BLaER1 treated with 17β-estradiol and CSF1 and Interleukin-3, amounts not matched to agents 10 nM and 100 nM (cell line): ENCODE data around the gene ANKRD34A.

Experiments used
- H3K27ac ChIP-seq, 11 experiments: shearing (Covaris generic); formaldehyde crosslinking; 2 replicates each; pipeline ENCODE4 v1.8.1; 2022
- H3K27me3 ChIP-seq, 11 experiments: shearing (Covaris generic); formaldehyde crosslinking; 2 replicates each; pipeline ENCODE4 v1.8.1; 2022
- H3K36me3 ChIP-seq, 11 experiments: shearing (Covaris generic); formaldehyde crosslinking; 2 replicates each; pipeline ENCODE4 v1.8.1; 2022
- H3K4me1 ChIP-seq, 10 experiments: shearing (Covaris generic); formaldehyde crosslinking; 2 replicates each; pipeline ENCODE4 v1.8.1; 2022
- H3K4me2 ChIP-seq, 11 experiments: shearing (Covaris generic); formaldehyde crosslinking; 2 replicates each; pipeline ENCODE4 v1.8.1; 2022
- H3K4me3 ChIP-seq, 10 experiments: shearing (Covaris generic); formaldehyde crosslinking; 2 replicates each; pipeline ENCODE4 v1.8.1; 2022
- H3K9ac ChIP-seq, 11 experiments: shearing (Covaris generic); formaldehyde crosslinking; 2 replicates each; pipeline ENCODE4 v1.8.1; 2022
- H3K9me3 ChIP-seq, 11 experiments: shearing (Covaris generic); formaldehyde crosslinking; replicated peaks in 1 of 11; 2 replicates each; pipeline ENCODE4 v1.8.1; 2022
- H4K20me1 ChIP-seq, 11 experiments: shearing (Covaris generic); formaldehyde crosslinking; 2 replicates each; pipeline ENCODE4 v1.8.1; 2022
- Cebpa-rat ChIP-seq, 11 experiments: shearing (Covaris generic); IDR thresholded peaks; 2 replicates each; pipeline ENCODE4 v1.8.1; 2022

ANKRD34A gene

DNA sequence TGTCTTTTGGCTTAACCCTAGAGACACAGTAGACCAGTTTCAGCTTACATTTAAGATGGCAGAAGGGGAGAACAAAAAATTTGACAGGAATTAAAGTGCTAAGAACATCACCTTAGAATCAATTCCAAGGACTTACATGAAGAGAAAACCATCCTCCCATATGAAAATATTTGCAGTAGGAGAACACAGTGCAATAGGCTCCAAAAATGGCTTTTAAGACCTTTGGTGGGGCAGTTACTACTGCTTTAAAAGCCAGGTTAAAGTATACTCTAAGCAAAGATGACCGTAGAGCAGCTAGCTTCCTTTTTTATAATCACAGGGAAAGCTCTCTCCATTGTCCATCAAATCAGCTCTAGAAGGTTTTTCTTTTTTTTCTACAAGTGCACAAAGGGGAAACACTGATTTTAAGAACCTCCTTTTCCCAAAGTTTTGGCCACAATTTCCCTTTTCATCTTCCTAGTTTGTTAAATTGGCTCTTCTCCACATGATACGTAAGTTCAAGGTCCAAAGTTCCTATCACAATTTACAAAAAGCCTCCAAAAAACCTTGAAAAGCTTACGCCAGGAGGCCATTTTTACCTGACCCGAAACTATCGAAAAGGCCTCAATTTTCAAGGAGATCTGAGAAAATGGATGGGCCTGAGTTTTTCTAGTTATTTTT, 28.7 kb upstream of the ANKRD34A start:
- H3K4me3 ChIP-seq = peak overlapping the region; percentile 85 to 99 (median 90)
- H3K9ac ChIP-seq = peak overlapping the region; percentile 1 to 95 (median 89); a peak in 12 of 22 replicates
- H3K27ac ChIP-seq = peak overlapping the region in 3 of 11 experiments; percentile 22 to 43 (median 24); a peak in 4 of 22 replicates
- H3K4me2 ChIP-seq = peak overlapping the region; percentile 84 to 98 (median 94)
- no peaks in the 10 kb centered on the region for H3K27me3 ChIP-seq
- peaks cover 29 to 41% (median 35%) of the 10 kb centered on the region in 11 experiments for H3K36me3 ChIP-seq
- no peaks in the 10 kb centered on the region for H3K9me3 ChIP-seq
- peaks cover 38 to 67% (median 47%) of the 10 kb centered on the region in 10 experiments for H3K4me1 ChIP-seq
- TF ChIP-seq Cebpa-rat (IDR thresholded peaks at IDR 0.05) = no peak
- peaks cover 28 to 57% (median 37%) of the 10 kb centered on the region in 11 experiments for H4K20me1 ChIP-seq

DNA sequence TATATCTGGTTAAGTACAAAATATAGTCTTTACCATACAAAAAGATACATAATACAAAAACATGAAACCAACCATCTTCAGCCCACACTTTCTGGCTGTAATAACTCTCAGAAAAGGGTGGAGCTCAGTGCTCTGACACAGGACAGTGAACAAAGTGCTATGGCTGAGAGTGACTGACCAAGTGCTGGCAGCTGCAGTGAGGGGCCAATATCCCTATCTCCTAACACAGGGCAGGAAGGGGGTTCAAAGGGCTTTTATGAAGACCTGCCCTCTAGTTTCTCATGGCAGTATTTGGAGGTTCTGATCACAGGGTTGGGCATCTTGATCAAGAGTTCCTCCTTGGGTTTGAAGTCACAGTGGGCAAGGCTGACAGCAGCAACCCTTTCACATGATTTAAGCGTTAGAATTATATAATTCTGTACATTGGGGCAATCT, 28.1 kb upstream of the ANKRD34A start:
- peak overlapping the region in 2 of 11 experiments; percentile 24 to 43; a peak in 5 of 22 replicates for H3K27ac ChIP-seq
- H3K27me3 ChIP-seq = no peaks in the 10 kb centered on the region
- peaks cover 28 to 57% (median 37%) of the 10 kb centered on the region in 11 experiments for H4K20me1 ChIP-seq
- H3K4me1 ChIP-seq = peaks cover 32 to 67% (median 42%) of the 10 kb centered on the region in 10 experiments
- peaks cover 29 to 41% (median 35%) of the 10 kb centered on the region in 11 experiments for H3K36me3 ChIP-seq
- H3K4me2 ChIP-seq = peak overlapping the region; percentile 84 to 98 (median 94); a peak in 21 of 22 replicates
- TF ChIP-seq Cebpa-rat (IDR thresholded peaks at IDR 0.05) = no peak
- peak overlapping the region in 9 of 11 experiments; percentile 1 to 95 (median 89); a peak in 9 of 22 replicates for H3K9ac ChIP-seq
- H3K4me3 ChIP-seq = peak overlapping the region in 9 of 10 experiments; percentile 2 to 99 (median 88); a peak in 12 of 20 replicates
- H3K9me3 ChIP-seq = no peaks in the 10 kb centered on the region

DNA sequence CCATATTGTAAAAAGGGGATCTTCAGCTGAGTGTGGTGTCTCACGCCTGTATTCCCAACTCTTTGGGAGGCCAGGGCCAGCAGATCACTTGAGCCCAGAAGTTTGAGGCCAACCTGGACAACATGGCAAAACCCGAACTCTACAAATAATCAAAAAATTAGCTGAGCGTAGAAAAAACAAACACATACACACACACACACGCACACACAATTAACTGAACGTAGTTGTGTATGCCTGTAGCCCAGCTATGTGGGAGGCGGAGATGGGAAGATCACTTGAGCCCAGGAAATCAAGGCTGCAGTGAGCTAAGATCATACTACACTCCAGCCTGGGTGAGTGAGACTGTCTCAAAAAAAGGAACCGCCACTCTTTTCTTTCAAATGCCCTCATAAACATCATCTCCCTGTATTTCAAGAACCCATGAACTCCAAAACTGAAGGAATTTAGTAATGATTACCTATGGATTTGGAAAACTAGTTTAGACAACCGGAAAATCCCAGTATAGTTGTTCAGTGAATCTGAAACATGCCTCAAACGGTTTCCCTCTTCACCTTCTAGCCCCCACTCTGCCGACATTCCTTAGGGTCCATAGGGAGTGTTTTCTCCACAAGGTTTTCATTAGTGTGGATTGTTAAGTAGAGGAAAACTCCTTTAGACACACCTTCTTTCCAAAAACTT, 27.5 kb upstream of the ANKRD34A start:
- H3K4me3 ChIP-seq = peak overlapping the region in 1 of 10 experiments; percentile 88; a peak in 4 of 20 replicates
- no peaks in the 10 kb centered on the region for H3K9me3 ChIP-seq
- no peaks in the 10 kb centered on the region for H3K27me3 ChIP-seq
- H3K4me2 ChIP-seq = peak overlapping the region in 10 of 11 experiments; percentile 84 to 98 (median 92); a peak in 12 of 22 replicates
- peak overlapping the region in 2 of 11 experiments; percentile 88 to 95; a peak in 5 of 22 replicates for H3K9ac ChIP-seq
- H3K4me1 ChIP-seq = peaks cover 27 to 67% (median 35%) of the 10 kb centered on the region in 10 experiments
- no peak for TF ChIP-seq Cebpa-rat (IDR thresholded peaks at IDR 0.05)
- peak overlapping the region in 3 of 11 experiments; percentile 8 to 43 (median 24); a peak in 4 of 22 replicates for H3K27ac ChIP-seq
- H4K20me1 ChIP-seq = peaks cover 28 to 57% (median 37%) of the 10 kb centered on the region in 11 experiments
- peaks cover 29 to 41% (median 35%) of the 10 kb centered on the region in 11 experiments for H3K36me3 ChIP-seq

GRCh38 chr1:145990249-145990855, 26.0 kb upstream of the ANKRD34A start:
- Histone ChIP-seq H3K9ac (no peak overlapping the region), H3K9me3 (no peaks in the 10 kb centered on the region), H3K4me1 (peaks cover 34 to 82% (median 43%) of the 10 kb centered on the region in 10 experiments), H3K4me2 (no peak overlapping the region), H3K4me3 (no peak overlapping the region), H3K27me3 (no peaks in the 10 kb centered on the region), H3K36me3 (peaks cover 29 to 38% (median 34%) of the 10 kb centered on the region in 11 experiments), H4K20me1 (peaks cover 25 to 48% (median 30%) of the 10 kb centered on the region in 11 experiments), H3K27ac (no peak overlapping the region)
- no peak for TF ChIP-seq Cebpa-rat (IDR thresholded peaks at IDR 0.05)

DNA sequence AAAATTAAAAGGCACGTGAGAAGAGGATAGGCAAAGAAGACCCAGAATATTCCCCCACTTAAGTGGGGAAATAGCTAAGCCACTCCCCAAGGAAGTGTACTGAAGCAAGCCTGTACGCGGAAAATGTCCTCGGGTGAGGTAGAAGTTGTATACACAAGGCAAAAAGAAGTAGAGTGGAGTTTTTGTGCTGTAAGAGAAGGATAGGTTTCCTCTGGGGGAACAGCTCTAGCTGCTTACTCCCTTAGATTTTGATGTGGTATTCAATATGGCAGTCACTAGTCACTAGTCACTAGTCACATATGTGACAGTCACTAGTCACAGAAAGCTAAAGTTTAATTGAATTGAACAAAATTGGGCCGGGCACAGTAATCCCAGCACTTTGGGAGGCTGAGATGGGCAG, 24.4 kb upstream of the ANKRD34A start:
- H3K4me3 ChIP-seq = no peak overlapping the region
- no peak overlapping the region for H3K27ac ChIP-seq
- no peak for TF ChIP-seq Cebpa-rat (IDR thresholded peaks at IDR 0.05)
- H3K4me1 ChIP-seq = peaks cover 21 to 89% (median 40%) of the 10 kb centered on the region in 10 experiments
- peaks cover 9 to 32% (median 15%) of the 10 kb centered on the region in 11 experiments; a peak in 19 of 22 replicates for H4K20me1 ChIP-seq
- no peak overlapping the region for H3K9ac ChIP-seq
- H3K27me3 ChIP-seq = no peaks in the 10 kb centered on the region
- H3K9me3 ChIP-seq = no peaks in the 10 kb centered on the region
- H3K36me3 ChIP-seq = peaks cover 14 to 23% (median 18%) of the 10 kb centered on the region in 11 experiments
- no peak overlapping the region for H3K4me2 ChIP-seq

- no peak overlapping the region for H3K9ac ChIP-seq
- no peak for TF ChIP-seq Cebpa-rat (IDR thresholded peaks at IDR 0.05)
- peaks cover 6 to 14% (median 10%) of the 10 kb centered on the region in 11 experiments for H3K36me3 ChIP-seq
- H3K9me3 ChIP-seq = no peaks in the 10 kb centered on the region
- 0 out of 22 replicates have a peak overlapping the region, but pooled peaks of 1 of the 11 experiments have one; percentile 86 for H3K4me2 ChIP-seq
- H3K4me1 ChIP-seq = peaks cover 16 to 89% (median 39%) of the 10 kb centered on the region in 10 experiments; a peak in 19 of 20 replicates
- H3K27ac ChIP-seq = no peak overlapping the region
- H3K4me3 ChIP-seq = no peak overlapping the region
- no peaks in the 10 kb centered on the region for H3K27me3 ChIP-seq
- peaks cover under 1 to 24% (median 6%) of the 10 kb centered on the region in 11 experiments; a peak in 16 of 22 replicates for H4K20me1 ChIP-seq
Measured at GRCh38 chr1:145987926-145988325, 23.6 kb upstream of the ANKRD34A start.

DNA sequence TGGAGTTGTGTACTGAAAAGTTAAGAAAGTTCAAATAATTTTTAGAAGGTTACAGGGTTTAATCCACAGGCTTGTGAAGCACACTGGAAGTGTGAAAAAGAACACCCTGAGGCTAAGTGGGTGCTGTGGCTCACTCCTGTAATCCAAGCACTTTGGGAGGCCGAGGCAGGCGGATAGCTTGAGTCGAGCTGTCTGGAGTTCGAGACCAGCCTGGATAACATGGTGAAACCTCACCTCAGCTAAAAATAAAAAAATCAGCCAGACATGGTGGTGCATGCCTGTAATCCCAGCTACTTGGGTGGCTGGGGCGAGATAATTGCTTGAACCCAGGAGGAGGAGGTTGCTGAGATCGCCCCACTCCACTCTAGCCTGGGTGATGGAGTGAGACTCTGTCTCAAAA, 22.2 kb upstream of the ANKRD34A start:
- no peak for TF ChIP-seq Cebpa-rat (IDR thresholded peaks at IDR 0.05)
- Histone ChIP-seq H3K27me3 (no peaks in the 10 kb centered on the region), H3K4me3 (no peak overlapping the region), H3K4me2 (peak overlapping the region in 6 of 11 experiments; percentile 61 to 88 (median 80); a peak in 12 of 22 replicates), H3K9ac (no peak overlapping the region), H3K9me3 (no peaks in the 10 kb centered on the region), H3K36me3 (peaks cover 0 to under 1% (median 0%) of the 10 kb centered on the region in 11 experiments; a peak in 1 of 22 replicates), H3K4me1 (peaks cover 4 to 89% (median 39%) of the 10 kb centered on the region in 10 experiments; a peak in 18 of 20 replicates), H3K27ac (peak overlapping the region in 5 of 11 experiments; percentile 56 to 72 (median 66); a peak in 9 of 22 replicates), H4K20me1 (peaks cover 0 to 10% (median 0%) of the 10 kb centered on the region in 11 experiments; a peak in 5 of 22 replicates)
